Measurements from ENCODE around the gene LRP4.

Gene LRP4

GRCh38 chr11:46889689-46890475 lies 28.5 kb downstream of the LRP4 start:
- Mint-ChIP-seq H3K27me3 (peaks cover 7% of the 10 kb centered on the region), H3K9me3 (no peaks in the 10 kb centered on the region), H3K4me3 (no peak overlapping the region), H3K4me1 (no peaks in the 10 kb centered on the region), H3K27ac (peak overlapping the region; percentile 24 to 87)
- ATAC-seq (peak; percentile 89), DNase-seq (peak; percentile 70 to 72)

- peaks cover 7% of the 10 kb centered on the region for H3K27me3 Mint-ChIP-seq
- H3K4me3 Mint-ChIP-seq, result no peak overlapping the region
- H3K4me1 Mint-ChIP-seq, result no peaks in the 10 kb centered on the region
- ATAC-seq, result no peak
- H3K9me3 Mint-ChIP-seq, result no peaks in the 10 kb centered on the region
- no peak for DNase-seq
- no peak overlapping the region for H3K27ac Mint-ChIP-seq
These were observed 29.1 kb downstream of the LRP4 start for GRCh38 chr11:46889251-46889650.

GRCh38 chr11:46888636-46889035 lies 29.7 kb downstream of the LRP4 start:
- no peak for DNase-seq
- no peak for ATAC-seq
- no peak overlapping the region for H3K4me3 Mint-ChIP-seq
- H3K4me1 Mint-ChIP-seq, result no peaks in the 10 kb centered on the region
- H3K9me3 Mint-ChIP-seq, result no peaks in the 10 kb centered on the region
- H3K27ac Mint-ChIP-seq, result no peak overlapping the region
- peaks cover 7% of the 10 kb centered on the region for H3K27me3 Mint-ChIP-seq

- ATAC-seq (no peak), DNase-seq (no peak)
- Mint-ChIP-seq H3K4me1 (no peaks in the 10 kb centered on the region), H3K27ac (no peak overlapping the region), H3K9me3 (no peaks in the 10 kb centered on the region), H3K4me3 (no peak overlapping the region), H3K27me3 (peaks cover 7% of the 10 kb centered on the region)
These were observed 32.1 kb downstream of the LRP4 start for GRCh38 chr11:46886211-46886610.

- no peaks in the 10 kb centered on the region for H3K9me3 Mint-ChIP-seq
- no peak for DNase-seq
- no peak overlapping the region for H3K4me3 Mint-ChIP-seq
These were observed 39.2 kb downstream of the LRP4 start for GRCh38 chr11:46879056-46879585.

GRCh38 chr11:46877580-46877979 lies 40.8 kb downstream of the LRP4 start:
- Mint-ChIP-seq H3K27ac (no peak overlapping the region), H3K27me3 (no peaks in the 10 kb centered on the region), H3K4me1 (no peaks in the 10 kb centered on the region), H3K9me3 (no peaks in the 10 kb centered on the region), H3K4me3 (no peak overlapping the region)
- DNase-seq, result no peak
- ATAC-seq, result no peak

More at GRCh38 chr11:46879056-46879585, 39.2 kb downstream of the LRP4 start:
- Mint-ChIP-seq H3K27ac (no peak overlapping the region), H3K4me1 (no peaks in the 10 kb centered on the region), H3K27me3 (no peaks in the 10 kb centered on the region)
- ATAC-seq, result no peak

- H3K27ac Mint-ChIP-seq, result peak overlapping the region in 1 of 2 donors; percentile 73
- H3K4me1 Mint-ChIP-seq, result no peaks in the 10 kb centered on the region
- H3K27me3 Mint-ChIP-seq, result peaks cover 5% of the 10 kb centered on the region
- no peaks in the 10 kb centered on the region for H3K9me3 Mint-ChIP-seq
- ATAC-seq (no peak), DNase-seq (no peak)
- no peak overlapping the region for H3K4me3 Mint-ChIP-seq
These were observed 41.9 kb downstream of the LRP4 start for GRCh38 chr11:46876471-46876870.

GRCh38 chr11:46874586-46874985 lies 43.8 kb downstream of the LRP4 start:
- Mint-ChIP-seq H3K9me3 (no peaks in the 10 kb centered on the region), H3K27me3 (peaks cover 8% of the 10 kb centered on the region), H3K4me1 (no peaks in the 10 kb centered on the region), H3K27ac (no peak overlapping the region), H3K4me3 (no peak overlapping the region)
- ATAC-seq (no peak), DNase-seq (no peak)

GRCh38 chr11:46868912-46869311 lies 49.4 kb downstream of the LRP4 start:
- Mint-ChIP-seq H3K4me3 (no peak overlapping the region), H3K9me3 (no peaks in the 10 kb centered on the region), H3K27me3 (peaks cover 8% of the 10 kb centered on the region), H3K4me1 (no peaks in the 10 kb centered on the region), H3K27ac (no peak overlapping the region)
- ATAC-seq, result no peak
- no peak for DNase-seq

- no peak for DNase-seq
These were observed 53.0 kb downstream of the LRP4 start for GRCh38 chr11:46865340-46865739.

GRCh38 chr11:46860218-46860617 lies 58.1 kb downstream of the LRP4 start:
- Mint-ChIP-seq H3K27ac (no peak overlapping the region), H3K4me1 (no peaks in the 10 kb centered on the region), H3K9me3 (no peaks in the 10 kb centered on the region), H3K4me3 (no peak overlapping the region), H3K27me3 (no peaks in the 10 kb centered on the region)
- no peak for ATAC-seq
- DNase-seq, result no peak

More at GRCh38 chr11:46865340-46865739, 53.0 kb downstream of the LRP4 start:
- Mint-ChIP-seq H3K9me3 (no peaks in the 10 kb centered on the region), H3K27me3 (no peaks in the 10 kb centered on the region), H3K4me3 (no peak overlapping the region), H3K27ac (no peak overlapping the region), H3K4me1 (no peaks in the 10 kb centered on the region)
- ATAC-seq, result no peak

- Mint-ChIP-seq H3K9me3 (no peaks in the 10 kb centered on the region), H3K27me3 (no peaks in the 10 kb centered on the region), H3K4me1 (no peaks in the 10 kb centered on the region), H3K27ac (no peak overlapping the region), H3K4me3 (no peak overlapping the region)
- ATAC-seq (no peak), DNase-seq (no peak)
These were observed 59.3 kb downstream of the LRP4 start for GRCh38 chr11:46858920-46859546.

- Mint-ChIP-seq H3K27me3 (no peaks in the 10 kb centered on the region), H3K4me3 (no peak overlapping the region), H3K4me1 (no peaks in the 10 kb centered on the region), H3K27ac (peak overlapping the region in 1 of 2 donors; percentile 55), H3K9me3 (no peaks in the 10 kb centered on the region)
- ATAC-seq, result no peak
- DNase-seq, result no peak
These were observed 60.7 kb downstream of the LRP4 start for GRCh38 chr11:46857666-46858065.

- H3K27me3 Mint-ChIP-seq, result no peaks in the 10 kb centered on the region
These were observed 61.6 kb downstream of the LRP4 start for GRCh38 chr11:46856605-46857343.

GRCh38 chr11:46855863-46856262 lies 62.5 kb downstream of the LRP4 start:
- H3K27me3 Mint-ChIP-seq, result no peaks in the 10 kb centered on the region
- H3K4me1 Mint-ChIP-seq, result no peaks in the 10 kb centered on the region
- H3K4me3 Mint-ChIP-seq, result no peak overlapping the region
- no peak overlapping the region for H3K27ac Mint-ChIP-seq
- ATAC-seq, result no peak
- no peak for DNase-seq
- H3K9me3 Mint-ChIP-seq, result no peaks in the 10 kb centered on the region

More at GRCh38 chr11:46856605-46857343, 61.6 kb downstream of the LRP4 start:
- DNase-seq, result no peak
- H3K4me3 Mint-ChIP-seq, result no peak overlapping the region
- H3K4me1 Mint-ChIP-seq, result no peaks in the 10 kb centered on the region
- no peaks in the 10 kb centered on the region for H3K9me3 Mint-ChIP-seq
- no peak overlapping the region for H3K27ac Mint-ChIP-seq
- ATAC-seq, result no peak

GRCh38 chr11:46855167-46855566 lies 63.2 kb downstream of the LRP4 start:
- no peak overlapping the region for H3K27ac Mint-ChIP-seq

More at GRCh38 chr11:46855167-46855566, 63.2 kb downstream of the LRP4 start:
- H3K4me3 Mint-ChIP-seq, result no peak overlapping the region
- H3K27me3 Mint-ChIP-seq, result no peaks in the 10 kb centered on the region
- DNase-seq (no peak), ATAC-seq (no peak)
- no peaks in the 10 kb centered on the region for H3K4me1 Mint-ChIP-seq
- no peaks in the 10 kb centered on the region for H3K9me3 Mint-ChIP-seq

Data from stimulated activated naive CD8-positive, alpha-beta T cell treated with anti-CD3 and anti-CD28 coated beads, Interleukin-15, amount 100 ng/mL, for 72 hours (primary cell).